Activated B cell treated with CpG ODN at 0.5 μM for 24 hours (primary cell): ENCODE results near the gene VSTM4. TPM values are rescaled to one million over a fixed set of nuclear protein-coding genes. Genes with fewer than 3 reads are reported as not detected.

Experiments
- ATAC-seq: fragments of 200-7000 bp; cut with Tn5 transposase; one replicate; pipeline ENCODE4 v1.10.0; 2021; ENCODE audit warnings: low read depth, mild to moderate bottlenecking, moderate library complexity
- CTCF ChIA-PET: fragments of 350-600 bp; sonication (Branson Sonifier 250); formaldehyde crosslinking; loops from one replicate; lab custom pipeline; 2021; ENCODE audit warnings: antibody characterized with exemption; lab: Charles Lee
- POLR2A ChIA-PET: fragments of 350-600 bp; sonication (Branson Sonifier 250); formaldehyde crosslinking; loops from one replicate; lab custom pipeline; 2021; ENCODE audit warnings: antibody characterized with exemption; lab: Charles Lee
- DNase-seq: peaks from one replicate; pipeline ENCODE4 v3.0.0; 2022
- H3K27ac Mint-ChIP-seq: one replicate; pipeline ENCODE4 v1.8.0; 2020; ENCODE audit warnings: mixed read lengths
- H3K27me3 Mint-ChIP-seq: one replicate; pipeline ENCODE4 v1.8.0; 2021; ENCODE audit warnings: mixed read lengths
- H3K36me3 Mint-ChIP-seq: one replicate; pipeline ENCODE4 v1.8.0; 2021; ENCODE audit warnings: low read depth, mixed read lengths
- H3K4me1 Mint-ChIP-seq: one replicate; pipeline ENCODE4 v1.8.0; 2021; ENCODE audit warnings: mixed read lengths
- H3K4me3 Mint-ChIP-seq: one replicate; pipeline ENCODE4 v1.8.0; 2020; ENCODE audit warnings: mild to moderate bottlenecking, mixed read lengths
- H3K9me3 Mint-ChIP-seq: one replicate; pipeline ENCODE4 v1.8.0; 2020; ENCODE audit warnings: mixed read lengths
- CTCF ChIP-seq: fragments of 200-600 bp; IDR thresholded peaks from one replicate; pipeline ENCODE4 v1.8.0; 2022; ENCODE audit warnings: antibody characterized with exemption, mild to moderate bottlenecking
- intact Hi-C: fragments of 100-400 bp; cut with micrococcal nuclease; formaldehyde crosslinking; loops from one replicate; pipeline ENCODE4 v1.15.1; 2024
- total RNA-seq: library from RNA; stranded (reverse); gene quantifications from 2 replicates; pipeline ENCODE4 v1.2.3, GENCODE V29; 2022

VSTM4 gene
- total RNA-seq, 1 donor from 2014 or later, result not detected

- H3K27me3 Mint-ChIP-seq, result no peaks in the 10 kb centered on the region
- TF ChIP-seq CTCF, result no peak
- intact Hi-C loops, result no loop called here
- ChIA-PET CTCF (no interaction called here), POLR2A (no interaction called here)
- ATAC-seq (no peak), DNase-seq (no peak)
- no peak overlapping the region for H3K27ac Mint-ChIP-seq
- no peak overlapping the region for H3K4me3 Mint-ChIP-seq
- no peaks in the 10 kb centered on the region for H3K4me1 Mint-ChIP-seq
- no peaks in the 10 kb centered on the region for H3K36me3 Mint-ChIP-seq
- H3K9me3 Mint-ChIP-seq, result no peaks in the 10 kb centered on the region
Observed at GRCh38 chr10:49033939-49034338, 81.4 kb downstream of the VSTM4 start.

- no peaks in the 10 kb centered on the region for H3K4me1 Mint-ChIP-seq
- no peak overlapping the region for H3K4me3 Mint-ChIP-seq
- no peak for DNase-seq
- no peak for ATAC-seq
- H3K9me3 Mint-ChIP-seq, result no peaks in the 10 kb centered on the region
- no peaks in the 10 kb centered on the region for H3K36me3 Mint-ChIP-seq
- no peak overlapping the region for H3K27ac Mint-ChIP-seq
- TF ChIP-seq CTCF, result no peak
- intact Hi-C loops, result no loop called here
- H3K27me3 Mint-ChIP-seq, result peaks cover 2% of the 10 kb centered on the region
- ChIA-PET CTCF (no interaction called here), POLR2A (no interaction called here)
Observed at GRCh38 chr10:49029666-49030065, 85.7 kb downstream of the VSTM4 start.

GRCh38 chr10:49028639-49029038, 86.7 kb downstream of the VSTM4 start:
- no peak for ATAC-seq
- no peak for DNase-seq
- TF ChIP-seq CTCF, result no peak
- ChIA-PET CTCF (no interaction called here), POLR2A (no interaction called here)
- no peaks in the 10 kb centered on the region for H3K36me3 Mint-ChIP-seq
- no peaks in the 10 kb centered on the region for H3K4me1 Mint-ChIP-seq
- intact Hi-C loops, result no loop called here
- no peaks in the 10 kb centered on the region for H3K9me3 Mint-ChIP-seq
- no peak overlapping the region for H3K27ac Mint-ChIP-seq
- peaks cover 2% of the 10 kb centered on the region for H3K27me3 Mint-ChIP-seq
- H3K4me3 Mint-ChIP-seq, result no peak overlapping the region

GRCh38 chr10:49025347-49025983, 89.9 kb downstream of the VSTM4 start:
- CTCF ChIA-PET, result no interaction called here
- peaks cover 2% of the 10 kb centered on the region for H3K27me3 Mint-ChIP-seq
- DNase-seq, result no peak
- H3K9me3 Mint-ChIP-seq, result no peaks in the 10 kb centered on the region
- POLR2A ChIA-PET, result no interaction called here
- intact Hi-C loops, result no loop called here
- H3K4me1 Mint-ChIP-seq, result no peaks in the 10 kb centered on the region
- no peak overlapping the region for H3K4me3 Mint-ChIP-seq
- TF ChIP-seq CTCF, result no peak
- no peaks in the 10 kb centered on the region for H3K36me3 Mint-ChIP-seq
- ATAC-seq, result no peak
- H3K27ac Mint-ChIP-seq, result no peak overlapping the region

GRCh38 chr10:49024484-49024883, 90.8 kb downstream of the VSTM4 start:
- H3K27me3 Mint-ChIP-seq, result peaks cover 4% of the 10 kb centered on the region
- no peak overlapping the region for H3K4me3 Mint-ChIP-seq
- peaks cover 2% of the 10 kb centered on the region for H3K9me3 Mint-ChIP-seq
- H3K27ac Mint-ChIP-seq, result no peak overlapping the region
- ChIA-PET POLR2A (no interaction called here), CTCF (no interaction called here)
- DNase-seq (no peak), ATAC-seq (no peak)
- no peaks in the 10 kb centered on the region for H3K4me1 Mint-ChIP-seq
- no peaks in the 10 kb centered on the region for H3K36me3 Mint-ChIP-seq
- intact Hi-C loops, result no loop called here
- no peak for TF ChIP-seq CTCF
